HUDEP-2 (cell line): ENCODE results near the gene ZNF600.
"Not testable (repeated sequence)": the region's sequence is repeated elsewhere in the genome, so short reads cannot be mapped to it uniquely, and the experiment has no call there.

ENCODE experiments used
- DNase-seq, 76 experiments: peaks; one replicate each; lab custom pipeline; 2025; ENCODE audit not compliant: unreplicated experiment in 76 of 76; lab: John Stamatoyannopoulos, UW

Gene ZNF600

GRCh38 chr19:52742516-52742915, 44.1 kb downstream of the ZNF600 start:
- no peak for DNase-seq

GRCh38 chr19:52741951-52742485, 44.6 kb downstream of the ZNF600 start:
- no peak for DNase-seq

GRCh38 chr19:52741371-52741770, 45.2 kb downstream of the ZNF600 start:
- DNase-seq = not testable (repeated sequence)

GRCh38 chr19:52739576-52739975, 47.0 kb downstream of the ZNF600 start:
- DNase-seq = no peak

GRCh38 chr19:52735734-52736133, 50.9 kb downstream of the ZNF600 start:
- DNase-seq = no peak

- peak in 75 of 76 experiments; percentile 42 to 99 (median 92) for DNase-seq
Observed at GRCh38 chr19:52734893-52735661, 51.5 kb downstream of the ZNF600 start, which contains the start of gene ZNF611. ZNF611 (minus strand) TSS chr19:52735044; CDS start chr19:52715894, 19,150 bp downstream.

- DNase-seq = peak in 6 of 76 experiments; percentile 9 to 55 (median 32)
Observed at GRCh38 chr19:52734331-52734892, 52.2 kb downstream of the ZNF600 start.

GRCh38 chr19:52726051-52726450, 60.5 kb downstream of the ZNF600 start:
- DNase-seq = not testable (repeated sequence)

GRCh38 chr19:52725528-52725961, 61.0 kb downstream of the ZNF600 start:
- DNase-seq = peak in 1 of 76 experiments; percentile 4

GRCh38 chr19:52724701-52725514, 61.7 kb downstream of the ZNF600 start:
- no peak for DNase-seq

- DNase-seq = peak in 18 of 76 experiments; percentile 2 to 39 (median 23)
Observed at GRCh38 chr19:52723907-52724598, 62.5 kb downstream of the ZNF600 start.

GRCh38 chr19:52722062-52723003, 64.3 kb downstream of the ZNF600 start:
- DNase-seq = no peak

- DNase-seq = not testable (repeated sequence)
Observed at GRCh38 chr19:52720541-52720940, 66.0 kb downstream of the ZNF600 start.

- DNase-seq = no peak
Observed at GRCh38 chr19:52716522-52716921, 70.1 kb downstream of the ZNF600 start.

GRCh38 chr19:52715902-52716301, 70.7 kb downstream of the ZNF600 start:
- not testable (repeated sequence) for DNase-seq

- not testable (repeated sequence) for DNase-seq
Observed at GRCh38 chr19:52715330-52715729, 71.3 kb downstream of the ZNF600 start.
